ENCODE results near the gene CR1.
"Not testable (repeated sequence)": the region's sequence is repeated elsewhere in the genome, so short reads cannot be mapped to it uniquely, and the experiment has no call there.

The CR1 gene

GRCh38 chr1:207646171-207646570, 150.2 kb downstream of the CR1 start:
- DNase-seq: no peak

- DNase-seq: no peak
These were observed 151.1 kb downstream of the CR1 start for GRCh38 chr1:207646944-207647579.

- DNase-seq: no peak
These were observed 151.8 kb downstream of the CR1 start for GRCh38 chr1:207647671-207648333.

- DNase-seq: no peak
These were observed 152.6 kb downstream of the CR1 start for GRCh38 chr1:207648334-207649209.

GRCh38 chr1:207649210-207649753, 153.3 kb downstream of the CR1 start:
- DNase-seq: no peak

GRCh38 chr1:207649865-207650580, 154.1 kb downstream of the CR1 start:
- no peak for DNase-seq

- no peak for DNase-seq
These were observed 155.6 kb downstream of the CR1 start for GRCh38 chr1:207651583-207651982.

- DNase-seq: no peak
These were observed 158.4 kb downstream of the CR1 start for GRCh38 chr1:207654320-207654719.

GRCh38 chr1:207658408-207658807, 162.5 kb downstream of the CR1 start:
- DNase-seq: no peak

GRCh38 chr1:207658904-207659485, 163.0 kb downstream of the CR1 start:
- DNase-seq: no peak

GRCh38 chr1:207659545-207660153, 163.7 kb downstream of the CR1 start:
- DNase-seq: no peak

- DNase-seq: not testable (repeated sequence)
These were observed 165.5 kb downstream of the CR1 start for GRCh38 chr1:207661420-207661819.

- DNase-seq: no peak
These were observed 170.4 kb downstream of the CR1 start for GRCh38 chr1:207666342-207666741.

- no peak for DNase-seq
These were observed 173.6 kb downstream of the CR1 start for GRCh38 chr1:207669528-207670009.

GRCh38 chr1:207670192-207670591, 174.2 kb downstream of the CR1 start:
- DNase-seq: no peak

GRCh38 chr1:207670997-207671396, 175.0 kb downstream of the CR1 start:
- no peak for DNase-seq

GRCh38 chr1:207672522-207673130, 176.7 kb downstream of the CR1 start:
- no peak for DNase-seq

GRCh38 chr1:207673399-207673798, 177.4 kb downstream of the CR1 start:
- DNase-seq: no peak

- no peak for DNase-seq
These were observed 180.2 kb downstream of the CR1 start for GRCh38 chr1:207676153-207676552.

GRCh38 chr1:207680590-207681388, 184.8 kb downstream of the CR1 start:
- not testable (repeated sequence) for DNase-seq
